CD4-positive, alpha-beta T cell treated with Interleukin-6 at 100 ng/mL for 8 hours (primary cell): ENCODE results near the gene AFAP1.

ENCODE experiments used
- DNase-seq: peaks from one replicate; pipeline ENCODE4 v3.0.0-alpha.2; 2020; ENCODE audit warnings: mixed read lengths, low spot score

AFAP1 gene

GRCh38 chr4:7841071-7841470, 98.6 kb downstream of the AFAP1 start:
- DNase-seq: no peak

GRCh38 chr4:7839856-7840255, 99.8 kb downstream of the AFAP1 start:
- no peak for DNase-seq

GRCh38 chr4:7838136-7838782, 101.4 kb downstream of the AFAP1 start:
- no peak for DNase-seq

- no peak for DNase-seq
Observed at GRCh38 chr4:7837597-7838135, 102.0 kb downstream of the AFAP1 start.

- DNase-seq: no peak
Observed at GRCh38 chr4:7831858-7832730, 107.6 kb downstream of the AFAP1 start.

GRCh38 chr4:7831330-7831729, 108.3 kb downstream of the AFAP1 start:
- DNase-seq: peak; percentile 25

- no peak for DNase-seq
Observed at GRCh38 chr4:7830747-7831146, 108.9 kb downstream of the AFAP1 start.

GRCh38 chr4:7829652-7830580, 109.7 kb downstream of the AFAP1 start:
- no peak for DNase-seq

- DNase-seq: no peak
Observed at GRCh38 chr4:7828793-7829301, 110.8 kb downstream of the AFAP1 start.

- peak; percentile 68 for DNase-seq
Observed at GRCh38 chr4:7828011-7828720, 111.5 kb downstream of the AFAP1 start.

GRCh38 chr4:7827566-7827965, 112.1 kb downstream of the AFAP1 start:
- no peak for DNase-seq

GRCh38 chr4:7826909-7827306, 112.8 kb downstream of the AFAP1 start:
- no peak for DNase-seq

- no peak for DNase-seq
Observed at GRCh38 chr4:7826176-7826908, 113.3 kb downstream of the AFAP1 start.

- DNase-seq: no peak
Observed at GRCh38 chr4:7824218-7824617, 115.4 kb downstream of the AFAP1 start.

GRCh38 chr4:7823416-7823824, 116.2 kb downstream of the AFAP1 start:
- no peak for DNase-seq

- no peak for DNase-seq
Observed at GRCh38 chr4:7822877-7823276, 116.8 kb downstream of the AFAP1 start.

- no peak for DNase-seq
Observed at GRCh38 chr4:7822137-7822505, 117.5 kb downstream of the AFAP1 start.

- DNase-seq: no peak
Observed at GRCh38 chr4:7821245-7822136, 118.2 kb downstream of the AFAP1 start.

GRCh38 chr4:7820031-7820818, 119.4 kb downstream of the AFAP1 start:
- DNase-seq: no peak
